H9 (cell line): ENCODE results near the gene AFDN. TPM values are rescaled to one million over a fixed set of nuclear protein-coding genes. Genes with fewer than 3 reads are reported as not detected.

ENCODE experiments used
- DNase-seq: peaks from one replicate; pipeline ENCODE4 v3.0.0-alpha.2; 2017
- H2AFZ ChIP-seq: one replicate; pipeline ENCODE4 v1.6.1; 2013; ENCODE audit warnings: mild to moderate bottlenecking, low read length, control low read depth, moderate library complexity
- H2AK5ac ChIP-seq: 2 replicates; pipeline ENCODE4 v1.6.1; 2013; ENCODE audit warnings: low read length, control low read depth, mixed read lengths; ENCODE audit not compliant: insufficient read length
- H2BK120ac ChIP-seq: one replicate; pipeline ENCODE4 v1.6.1; 2013; ENCODE audit warnings: low read depth, mild to moderate bottlenecking, low read length, control low read depth, inconsistent platforms; ENCODE audit not compliant: poor library complexity, severe bottlenecking
- H2BK12ac ChIP-seq: 2 replicates; pipeline ENCODE4 v1.6.1; 2013; ENCODE audit warnings: low read length, control low read depth, mixed read lengths, low read depth; ENCODE audit not compliant: insufficient read length
- H2BK15ac ChIP-seq: 2 replicates; pipeline ENCODE4 v1.6.1; 2013; ENCODE audit warnings: low read depth, low read length, control low read depth
- H2BK20ac ChIP-seq: one replicate; pipeline ENCODE4 v1.6.1; 2013; ENCODE audit warnings: low read depth, mild to moderate bottlenecking, low read length, control low read depth, inconsistent platforms; ENCODE audit not compliant: poor library complexity, severe bottlenecking
- H2BK5ac ChIP-seq: 2 replicates; pipeline ENCODE4 v1.6.1; 2013; ENCODE audit warnings: low read length, control low read depth, mixed read lengths; ENCODE audit not compliant: insufficient read length
- H3K14ac ChIP-seq: 2 replicates; pipeline ENCODE4 v1.6.1; 2013; ENCODE audit warnings: low read length, control low read depth; ENCODE audit not compliant: insufficient read depth
- H3K18ac ChIP-seq: 2 replicates; pipeline ENCODE4 v1.6.1; 2013; ENCODE audit warnings: low read depth, mild to moderate bottlenecking, mixed read lengths, low read length, control low read depth; ENCODE audit not compliant: insufficient read length
- H3K23ac ChIP-seq: 2 replicates; pipeline ENCODE4 v1.6.1; 2013; ENCODE audit warnings: low read length, control low read depth, mixed read lengths, low read depth; ENCODE audit not compliant: insufficient read length
- H3K23me2 ChIP-seq: 2 replicates; pipeline ENCODE4 v1.6.1; 2013; ENCODE audit warnings: low read depth, mild to moderate bottlenecking, mixed read lengths, low read length, control low read depth; ENCODE audit not compliant: insufficient read length, poor library complexity, severe bottlenecking
- H3K27ac ChIP-seq: 2 replicates; pipeline ENCODE4 v1.5.1; 2013; ENCODE audit warnings: low read length, control low read depth, mixed read lengths, low read depth; ENCODE audit not compliant: insufficient read length
- H3K27me3 ChIP-seq: 2 replicates; pipeline ENCODE4 v1.6.1; 2013; ENCODE audit warnings: low read length, control low read depth, inconsistent platforms; ENCODE audit not compliant: insufficient read depth
- H3K4ac ChIP-seq: 2 replicates; pipeline ENCODE4 v1.6.1; 2013; ENCODE audit warnings: low read depth, mild to moderate bottlenecking, control low read depth, inconsistent platforms, low read length, moderate library complexity
- H3K4me1 ChIP-seq: 2 replicates; pipeline ENCODE4 v1.6.1; 2013; ENCODE audit warnings: low read length, control low read depth, inconsistent platforms; ENCODE audit not compliant: insufficient read depth
- H3K4me2 ChIP-seq: 2 replicates; pipeline ENCODE4 v1.6.1; 2013; ENCODE audit warnings: low read length, control low read depth, mixed read lengths; ENCODE audit not compliant: insufficient read length, insufficient read depth
- H3K56ac ChIP-seq: 2 replicates; pipeline ENCODE4 v1.6.1; 2013; ENCODE audit warnings: low read depth, mild to moderate bottlenecking, mixed read lengths, low read length, control low read depth; ENCODE audit not compliant: insufficient read length
- H3K79me1 ChIP-seq: 2 replicates; pipeline ENCODE4 v1.6.1; 2013; ENCODE audit warnings: low read depth, mild to moderate bottlenecking, moderate library complexity, low read length, control low read depth, inconsistent platforms; ENCODE audit not compliant: insufficient read depth, poor library complexity, severe bottlenecking
- H3K79me2 ChIP-seq: 2 replicates; pipeline ENCODE4 v1.6.1; 2013; ENCODE audit warnings: low read length, control low read depth, inconsistent platforms; ENCODE audit not compliant: insufficient read depth
- H3K9ac ChIP-seq: 2 replicates; pipeline ENCODE4 v1.6.1; 2013; ENCODE audit warnings: low read length, control low read depth, mixed read lengths; ENCODE audit not compliant: insufficient read length; ENCODE audit errors: extremely low read depth
- H3K9me3 ChIP-seq: one replicate; pipeline ENCODE4 v1.6.1; 2013; ENCODE audit warnings: low read depth, low read length, inconsistent platforms; ENCODE audit not compliant: control insufficient read depth
- H3T11ph ChIP-seq: one replicate; pipeline ENCODE4 v1.6.1; 2013; ENCODE audit warnings: mild to moderate bottlenecking, low read length, control low read depth, inconsistent platforms
- H4K20me1 ChIP-seq: one replicate; pipeline ENCODE4 v1.6.1; 2013; ENCODE audit not compliant: control insufficient read depth, insufficient read length, insufficient read depth
- H4K5ac ChIP-seq: 2 replicates; pipeline ENCODE4 v1.6.1; 2013; ENCODE audit warnings: low read depth, mild to moderate bottlenecking, mixed read lengths, low read length, control low read depth; ENCODE audit not compliant: insufficient read length
- H4K8ac ChIP-seq: replicated peaks from 2 replicates; pipeline ENCODE4 v1.6.1; 2013; ENCODE audit warnings: low read length, control low read depth, mixed read lengths, low read depth; ENCODE audit not compliant: insufficient read length
- H4K91ac ChIP-seq: 2 replicates; pipeline ENCODE4 v1.6.1; 2013; ENCODE audit warnings: low read depth, mild to moderate bottlenecking, moderate library complexity, mixed read lengths, low read length, control low read depth; ENCODE audit not compliant: insufficient read length
- H3K27ac Mint-ChIP-seq, 3 experiments: 2 replicates in 2 of 3; 3 replicates in 1 of 3; pipeline ENCODE4 v1.8.0; 2020 to 2021; ENCODE audit warnings: mixed read lengths in 3 of 3, mild to moderate bottlenecking in 1 of 3, moderate library complexity in 1 of 3
- H3K27me3 Mint-ChIP-seq: 2 replicates; pipeline ENCODE4 v1.8.0; 2021; ENCODE audit warnings: low read depth, mild to moderate bottlenecking, moderate library complexity, mixed read lengths
- H3K36me3 Mint-ChIP-seq, 3 experiments: 2 replicates in 2 of 3; 3 replicates in 1 of 3; pipeline ENCODE4 v1.8.0; 2020 to 2021; ENCODE audit warnings: low read depth in 3 of 3, mixed read lengths in 3 of 3; ENCODE audit not compliant: insufficient read depth in 1 of 3
- H3K4me1 Mint-ChIP-seq, 2 experiments: 2 replicates each; pipeline ENCODE4 v1.8.0; 2020; ENCODE audit warnings: mixed read lengths in 2 of 2
- H3K4me3 Mint-ChIP-seq, 2 experiments: 2 replicates in 1 of 2; 3 replicates in 1 of 2; pipeline ENCODE4 v1.8.0; 2020 to 2021; ENCODE audit warnings: mild to moderate bottlenecking in 2 of 2, mixed read lengths in 2 of 2, moderate library complexity in 1 of 2
- H3K9me3 Mint-ChIP-seq, 2 experiments: 2 replicates in 1 of 2; 3 replicates in 1 of 2; pipeline ENCODE4 v1.8.0; 2020; ENCODE audit warnings: mild to moderate bottlenecking in 2 of 2, mixed read lengths in 2 of 2, moderate library complexity in 1 of 2
- WGBS: extraction: QIAGEN DNeasy Blood & Tissue Kit; methylation state at CpG from one replicate; pipeline ENCODE4 v1.1.7; 2013; ENCODE audit warnings: missing lambda C conversion rate, low lambda C conversion rate, mixed read lengths; ENCODE audit not compliant: insufficient read length; ENCODE audit errors: extremely low coverage; 5-methylcytosine and 5-hydroxymethylcytosine counted together
- total RNA-seq: library from RNA; stranded (reverse); gene quantifications from 2 replicates; pipeline ENCODE4 v1.2.1, GENCODE V29; 2021
- TF ChIP-seq, protein P1 (sequence below): fragments of 200-600 bp; sonication (generic); conservative IDR thresholded peaks from 3 replicates; pipeline ENCODE4 v1.8.0; 2021; ENCODE audit warnings: antibody characterized with exemption, mild to moderate bottlenecking

The AFDN gene
- total RNA-seq, 1 experiment from 2014 or later = 157 TPM

GRCh38 chr6:167966540-167966905 lies 139.8 kb downstream of the AFDN start:
- no peaks in the 10 kb centered on the region for H3K27me3 ChIP-seq
- H3K4me1 ChIP-seq = no peaks in the 10 kb centered on the region
- no peaks in the 10 kb centered on the region for H3K79me2 ChIP-seq
- H3K79me1 ChIP-seq = no peaks in the 10 kb centered on the region
- Mint-ChIP-seq H3K4me3 (no peak overlapping the region), H3K27me3 (no peaks in the 10 kb centered on the region), H3K9me3 (no peaks in the 10 kb centered on the region), H3K27ac (no peak overlapping the region; a peak in 1 of 7 replicates), H3K36me3 (peaks cover 36 to 84% (median 73%) of the 10 kb centered on the region in 3 experiments), H3K4me1 (no peaks in the 10 kb centered on the region)
- H3K4me2 ChIP-seq = no peak overlapping the region
- WGBS = no CpG with 5 or more reads among the region's 8 CpGs
- H3K4ac ChIP-seq = no peak overlapping the region
- H2AK5ac ChIP-seq = no peak overlapping the region
- H2BK5ac ChIP-seq = no peak overlapping the region
- H2BK15ac ChIP-seq = no peak overlapping the region
- H3K9ac ChIP-seq = no peak overlapping the region
- no peak overlapping the region for H2BK12ac ChIP-seq
- no peaks in the 10 kb centered on the region for H4K20me1 ChIP-seq
- H4K91ac ChIP-seq = no peak overlapping the region
- no peak overlapping the region for H2AFZ ChIP-seq
- H3K9me3 ChIP-seq = no peaks in the 10 kb centered on the region
- no peak overlapping the region for H3K23ac ChIP-seq
- H4K5ac ChIP-seq = no peak overlapping the region
- H4K8ac ChIP-seq = no peak overlapping the region
- no peaks in the 10 kb centered on the region for H3K23me2 ChIP-seq
- H3K27ac ChIP-seq = no peak overlapping the region
- no peak overlapping the region for H3K18ac ChIP-seq
- H3K14ac ChIP-seq = no peak overlapping the region
- no peak overlapping the region for H2BK20ac ChIP-seq
- no peak overlapping the region for H3T11ph ChIP-seq
- DNase-seq = no peak
- no peak overlapping the region for H2BK120ac ChIP-seq
- no peak overlapping the region for H3K56ac ChIP-seq
- TF ChIP-seq, protein P1, sequence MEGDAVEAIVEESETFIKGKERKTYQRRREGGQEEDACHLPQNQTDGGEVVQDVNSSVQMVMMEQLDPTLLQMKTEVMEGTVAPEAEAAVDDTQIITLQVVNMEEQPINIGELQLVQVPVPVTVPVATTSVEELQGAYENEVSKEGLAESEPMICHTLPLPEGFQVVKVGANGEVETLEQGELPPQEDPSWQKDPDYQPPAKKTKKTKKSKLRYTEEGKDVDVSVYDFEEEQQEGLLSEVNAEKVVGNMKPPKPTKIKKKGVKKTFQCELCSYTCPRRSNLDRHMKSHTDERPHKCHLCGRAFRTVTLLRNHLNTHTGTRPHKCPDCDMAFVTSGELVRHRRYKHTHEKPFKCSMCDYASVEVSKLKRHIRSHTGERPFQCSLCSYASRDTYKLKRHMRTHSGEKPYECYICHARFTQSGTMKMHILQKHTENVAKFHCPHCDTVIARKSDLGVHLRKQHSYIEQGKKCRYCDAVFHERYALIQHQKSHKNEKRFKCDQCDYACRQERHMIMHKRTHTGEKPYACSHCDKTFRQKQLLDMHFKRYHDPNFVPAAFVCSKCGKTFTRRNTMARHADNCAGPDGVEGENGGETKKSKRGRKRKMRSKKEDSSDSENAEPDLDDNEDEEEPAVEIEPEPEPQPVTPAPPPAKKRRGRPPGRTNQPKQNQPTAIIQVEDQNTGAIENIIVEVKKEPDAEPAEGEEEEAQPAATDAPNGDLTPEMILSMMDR = no peak
